HG03457 (cell line): ENCODE data around the gene BCLAF3.

ENCODE experiments used
- ATAC-seq: cut with Tn5 transposase; IDR thresholded peaks from one replicate; pipeline ENCODE4 v1.9.1; 2021; ENCODE audit warnings: moderate number of reproducible peaks; ENCODE audit not compliant: unreplicated experiment

Gene BCLAF3

GRCh38 chrX:19968276-19968675 lies 22.6 kb downstream of the BCLAF3 start:
- no peak for ATAC-seq

DNA sequence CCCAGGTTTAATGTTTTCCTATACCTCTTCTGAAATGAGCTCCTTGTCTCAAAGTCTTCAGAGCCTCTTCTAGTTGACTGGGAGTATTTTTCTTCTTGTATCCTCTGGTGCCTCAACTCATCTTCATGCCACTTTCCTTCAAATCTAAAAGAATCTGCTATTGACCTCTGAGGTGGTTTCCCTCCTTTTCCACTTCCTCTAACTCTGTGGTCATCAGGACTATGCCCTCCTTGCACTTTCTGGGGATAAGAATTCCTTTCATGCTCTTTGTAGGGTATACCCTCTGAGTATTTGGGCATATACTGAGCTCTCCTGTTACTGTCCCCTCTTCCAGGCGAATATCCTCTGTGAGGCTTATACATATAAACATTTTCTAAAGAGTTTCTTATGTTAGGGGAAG lies 24.8 kb downstream of the BCLAF3 start:
- no peak for ATAC-seq

DNA sequence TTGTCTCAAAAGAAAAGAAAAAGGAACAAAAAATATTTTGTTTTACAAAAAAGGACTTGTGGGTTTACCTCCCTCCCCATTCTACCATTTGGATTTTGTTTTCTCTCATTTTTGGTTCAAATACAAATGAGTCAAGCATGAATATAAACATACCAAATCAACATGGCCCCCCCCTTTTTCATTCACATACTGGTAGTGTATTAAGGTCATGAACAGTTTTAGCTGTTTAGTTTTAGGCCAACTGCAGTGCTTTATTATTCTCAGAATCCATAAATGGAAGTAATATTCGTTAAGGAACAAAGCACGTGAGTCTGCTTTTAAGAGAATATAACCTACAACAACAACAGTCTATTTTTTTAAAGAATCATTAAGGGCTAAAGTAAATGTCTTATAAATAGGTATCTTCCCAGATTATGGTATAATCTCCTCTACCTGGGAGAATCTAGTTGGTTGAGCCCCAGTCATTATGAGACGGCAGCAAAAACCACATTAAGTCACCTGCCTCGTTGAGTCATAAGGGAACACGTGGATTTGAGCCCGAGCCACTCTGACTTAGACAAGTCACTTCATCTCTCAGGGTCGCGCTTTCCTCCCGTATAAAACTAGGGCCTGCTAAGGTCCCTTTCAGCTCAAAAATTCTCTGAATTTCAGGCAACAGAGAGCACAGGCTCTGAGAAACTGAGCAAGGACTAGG lies 26.7 kb downstream of the BCLAF3 start:
- no peak for ATAC-seq

- no peak for ATAC-seq
These were observed 29.9 kb downstream of the BCLAF3 start for GRCh38 chrX:19960913-19961312.

DNA sequence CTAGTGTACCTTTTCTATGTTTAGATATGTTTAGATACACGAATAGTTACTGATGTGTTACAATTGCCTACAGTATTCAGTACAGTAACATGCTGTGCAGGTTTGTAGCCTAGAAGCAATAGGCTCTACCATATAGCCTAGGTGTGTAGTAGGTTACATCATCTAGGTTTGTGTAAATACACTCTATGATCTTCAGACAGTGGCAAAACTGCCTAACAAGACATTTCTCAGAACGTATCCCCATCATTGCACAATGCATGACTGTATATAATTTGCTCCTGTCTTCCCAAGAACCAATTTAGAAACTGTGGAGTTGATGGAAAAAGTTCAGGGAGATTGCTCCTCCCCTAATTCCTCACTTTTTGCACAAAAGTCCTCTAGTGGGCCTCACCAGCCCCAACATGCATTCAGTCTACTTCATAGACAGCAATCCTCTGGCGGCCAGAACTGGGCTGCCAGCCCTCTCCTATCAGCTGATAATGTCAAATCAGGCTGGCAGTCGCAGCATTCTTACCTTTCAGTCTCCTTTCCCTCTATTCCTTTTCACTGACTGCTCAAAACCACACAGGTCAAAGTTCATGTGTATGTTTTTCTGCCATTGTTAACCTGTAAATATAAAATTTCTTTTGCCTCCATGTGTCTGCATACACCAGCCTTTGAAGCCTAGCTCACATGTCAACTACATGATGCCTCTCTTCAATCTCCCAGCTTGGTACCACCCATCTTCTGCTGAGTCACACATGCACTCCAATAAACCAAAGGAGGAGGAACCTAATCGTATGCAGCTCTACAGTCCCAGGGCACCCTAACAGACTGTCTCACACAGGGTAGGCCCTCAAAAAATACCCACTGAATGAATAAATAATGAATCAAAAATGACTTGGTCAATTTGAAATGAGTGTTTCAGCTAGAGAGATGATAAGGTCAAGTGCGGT lies 32.0 kb downstream of the BCLAF3 start:
- no peak for ATAC-seq

DNA sequence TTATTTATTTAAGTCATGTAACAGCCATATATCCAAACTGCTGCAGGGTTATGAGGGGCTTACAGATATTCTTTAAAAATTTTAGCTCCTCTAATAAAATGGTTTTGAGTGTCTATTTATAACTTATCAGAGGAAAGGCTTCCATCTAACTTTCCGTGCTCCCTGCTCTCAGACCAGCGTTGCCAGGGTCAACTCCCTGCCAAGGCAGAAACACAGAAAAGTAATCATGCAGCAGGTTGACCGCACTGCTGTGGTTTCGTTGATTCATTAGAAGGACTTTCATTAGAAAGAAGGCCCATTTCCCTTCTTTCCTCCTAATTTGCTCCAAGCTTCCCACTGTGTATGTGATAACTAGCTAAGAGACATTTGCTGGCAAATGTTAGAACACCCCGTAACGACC lies 33.9 kb downstream of the BCLAF3 start:
- no peak for ATAC-seq

GRCh38 chrX:19956306-19956705 lies 34.6 kb downstream of the BCLAF3 start:
- ATAC-seq: no peak

DNA sequence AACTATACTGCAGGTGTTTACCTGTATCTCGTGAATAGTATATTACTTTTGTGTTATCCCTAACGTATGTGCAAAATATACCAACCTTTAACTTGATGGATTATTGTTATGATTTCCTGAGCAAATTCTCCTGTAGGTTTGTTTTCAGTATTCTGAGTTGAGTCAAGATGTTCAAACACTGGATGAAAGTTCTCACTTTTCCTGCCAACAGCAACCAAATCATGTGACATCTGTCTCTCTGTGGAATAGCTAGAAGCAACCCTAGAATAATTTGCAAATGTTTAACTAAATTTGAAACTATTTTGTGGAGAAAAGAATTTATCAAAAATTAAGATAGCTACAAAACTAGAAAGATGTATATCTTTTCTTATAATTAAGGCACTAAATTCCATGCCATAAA lies 35.6 kb downstream of the BCLAF3 start:
- ATAC-seq: no peak

DNA sequence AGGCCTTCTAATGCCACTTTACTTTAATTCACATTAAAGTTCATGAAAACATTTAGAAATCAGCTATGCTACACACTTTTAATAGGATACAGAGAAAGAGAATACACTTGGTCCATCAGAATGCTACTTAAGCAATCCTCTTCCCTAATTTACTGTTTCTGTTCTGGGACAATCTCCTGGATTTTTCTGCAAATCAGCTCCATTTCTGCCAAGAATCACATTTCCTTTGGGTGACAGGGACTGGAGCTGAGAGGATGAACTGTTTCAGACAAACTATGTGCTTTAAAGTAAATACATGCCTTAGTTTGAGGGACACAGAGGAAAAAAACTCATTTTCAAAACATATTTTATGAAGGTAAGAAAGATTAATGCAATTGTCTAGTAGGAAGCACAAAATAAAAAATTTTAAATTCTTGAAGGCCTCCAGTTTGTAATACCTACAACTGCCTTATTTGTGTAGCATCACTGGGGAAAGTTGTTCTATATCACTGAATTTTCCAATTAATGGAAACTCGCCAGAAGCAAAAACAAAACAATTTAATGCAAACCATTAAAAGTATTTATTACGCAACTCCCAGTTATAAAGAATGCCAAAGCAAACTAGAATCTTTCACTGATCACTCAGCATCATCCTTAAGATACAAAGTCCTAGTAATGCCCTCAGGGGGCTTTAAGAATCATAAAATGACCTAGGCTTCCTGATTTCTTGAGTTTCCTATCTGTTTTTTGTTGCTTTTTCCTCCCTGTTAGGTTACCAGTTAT lies 36.3 kb downstream of the BCLAF3 start:
- no peak for ATAC-seq

- ATAC-seq: no peak
These were observed 37.7 kb downstream of the BCLAF3 start for GRCh38 chrX:19953145-19953544.

DNA sequence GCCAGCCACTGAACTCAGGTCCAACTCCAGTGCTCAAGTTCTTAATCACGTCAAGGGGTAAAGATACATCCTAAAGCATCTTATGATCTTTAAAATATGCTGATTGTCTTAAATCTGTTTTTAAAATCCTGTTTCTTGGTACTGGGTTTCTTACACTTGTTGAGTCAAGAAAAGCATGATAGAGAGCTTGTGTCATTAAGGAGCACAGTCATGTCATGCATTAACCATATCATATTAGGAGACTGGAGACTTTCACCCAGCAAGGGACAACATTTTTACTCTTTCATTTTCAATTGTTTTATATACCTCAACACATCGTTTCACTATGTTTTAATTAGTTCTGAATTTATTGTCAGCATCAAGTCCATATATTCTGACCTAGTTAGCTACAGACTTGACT lies 41.5 kb downstream of the BCLAF3 start:
- ATAC-seq: no peak

DNA sequence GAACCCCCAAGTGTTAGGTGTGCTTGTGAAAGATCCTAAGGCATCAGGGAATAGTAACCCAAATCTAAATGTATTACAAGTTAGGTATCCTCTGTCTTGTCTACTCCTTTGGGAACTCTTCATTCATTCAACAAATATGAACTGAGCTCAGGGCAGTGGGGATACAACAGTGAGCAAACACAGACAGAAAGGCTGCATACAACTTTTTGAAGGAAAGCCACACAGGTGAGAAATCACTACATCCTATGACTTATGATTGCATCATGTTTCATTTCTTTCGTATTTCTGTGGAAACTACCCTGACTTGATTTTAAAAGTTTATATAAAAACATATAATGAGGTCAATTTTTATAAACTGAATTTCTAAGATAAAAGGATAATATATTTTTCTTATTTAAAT lies 43.2 kb downstream of the BCLAF3 start:
- ATAC-seq: no peak
